GM18499 (cell line): Measurements from ENCODE around the gene SMCR8.
A peak's percentile ranks its signal among the peaks of the same experiment; 100 is the strongest.
"Not testable (repeated sequence)": the region's sequence is repeated elsewhere in the genome, so short reads cannot be mapped to it uniquely, and the experiment has no call there.

Experiments used
- ATAC-seq: cut with Tn5 transposase; IDR thresholded peaks from one replicate; pipeline ENCODE4 v1.9.1; 2021; ENCODE audit warnings: moderate number of reproducible peaks; ENCODE audit not compliant: insufficient read depth, unreplicated experiment

SMCR8 gene

DNA sequence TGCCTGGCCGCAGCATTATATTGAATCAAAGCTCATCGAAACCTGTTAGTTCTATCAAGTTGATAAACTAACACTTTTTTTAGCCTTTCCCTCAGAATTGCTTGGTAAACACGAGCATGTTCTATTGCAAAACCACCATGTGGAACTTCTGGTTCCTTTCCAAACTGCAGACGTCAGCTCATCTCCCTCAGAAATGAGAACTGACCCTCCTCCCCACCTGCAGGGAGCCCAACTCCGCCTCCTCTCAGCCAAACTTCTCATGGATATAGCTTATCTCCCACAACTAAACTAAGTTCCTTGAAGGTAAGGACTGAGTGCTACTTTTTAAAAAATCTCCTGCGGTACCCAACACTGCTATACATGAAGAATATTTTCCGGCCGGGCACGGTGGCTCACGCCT lies 41.5 kb downstream of the SMCR8 start:
- ATAC-seq, result no peak

GRCh38 chr17:18360518-18360917 lies 45.4 kb downstream of the SMCR8 start:
- no peak for ATAC-seq

- ATAC-seq, result no peak
Measured at GRCh38 chr17:18361837-18362697, 47.0 kb downstream of the SMCR8 start.

DNA sequence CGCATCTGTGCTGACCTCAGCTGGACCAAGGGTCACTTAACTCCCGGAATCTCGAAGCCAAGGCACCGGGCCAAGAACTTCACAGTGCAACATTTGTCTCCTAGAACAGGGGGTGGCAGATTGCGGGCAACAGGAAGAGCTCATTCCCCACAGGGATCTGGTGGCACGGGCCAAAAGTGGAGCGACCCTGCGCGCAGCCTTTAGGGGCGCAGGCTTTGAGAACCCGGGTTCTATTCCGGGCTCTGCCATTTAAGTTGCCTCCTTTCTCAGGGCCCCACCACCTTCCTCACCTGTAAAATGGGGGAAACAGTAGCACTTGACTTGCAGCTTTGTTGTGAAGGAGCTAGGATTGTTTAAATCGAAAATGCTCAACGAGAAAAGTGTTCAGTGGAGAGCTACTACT lies 47.6 kb downstream of the SMCR8 start:
- ATAC-seq, result no peak

DNA sequence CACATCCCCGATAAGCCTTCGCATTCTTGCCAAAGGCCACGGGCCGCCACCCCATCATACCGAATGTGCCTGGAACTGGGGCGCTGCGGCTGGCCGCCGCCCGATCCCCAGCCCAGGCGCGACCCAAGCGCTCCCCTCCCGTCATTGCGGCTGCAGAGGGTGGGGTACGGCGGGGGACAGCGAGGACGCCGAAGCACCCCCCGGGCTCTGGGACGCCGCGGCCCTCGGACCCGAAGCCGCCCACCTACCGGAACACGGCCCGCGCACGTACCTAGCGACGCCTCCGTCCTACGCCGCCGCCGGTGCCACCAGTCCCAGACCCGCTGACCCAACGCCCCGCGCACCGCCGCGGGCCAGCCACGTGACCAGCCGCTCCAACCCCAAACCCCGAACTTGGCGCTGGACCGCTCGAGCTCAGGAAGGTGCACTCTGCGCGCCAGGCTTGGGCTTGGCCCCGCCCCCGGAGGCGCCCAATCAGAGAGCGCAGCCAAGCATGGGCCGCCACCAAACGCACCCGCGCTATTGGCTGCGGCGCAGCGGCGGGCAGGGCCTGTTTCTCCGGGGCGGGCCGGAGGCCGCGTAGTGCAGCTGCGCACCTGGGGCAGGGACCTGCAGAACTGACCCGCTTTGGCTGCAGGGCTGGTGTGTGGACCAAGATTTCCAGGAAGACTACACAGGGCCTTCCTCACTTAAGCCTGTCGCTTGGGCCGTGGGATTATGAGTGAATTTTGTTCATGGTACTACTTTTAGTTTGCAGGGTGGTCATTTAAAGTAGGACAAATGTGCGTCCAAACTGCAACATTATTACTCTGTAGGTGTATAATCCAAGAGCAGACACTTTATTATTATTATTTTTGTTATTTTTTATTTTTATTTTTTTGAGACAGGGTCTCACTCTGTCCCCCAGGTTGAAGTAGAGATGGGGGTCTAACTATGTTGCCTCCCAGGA lies 48.3 kb downstream of the SMCR8 start, which contains the start of gene SHMT1:
Gene SHMT1, minus strand, starts transcription at position 450 of the 949 bp plus-strand sequence. CDS start 7,569 bp downstream, outside the sequence.
- peak; percentile 85 for ATAC-seq

DNA sequence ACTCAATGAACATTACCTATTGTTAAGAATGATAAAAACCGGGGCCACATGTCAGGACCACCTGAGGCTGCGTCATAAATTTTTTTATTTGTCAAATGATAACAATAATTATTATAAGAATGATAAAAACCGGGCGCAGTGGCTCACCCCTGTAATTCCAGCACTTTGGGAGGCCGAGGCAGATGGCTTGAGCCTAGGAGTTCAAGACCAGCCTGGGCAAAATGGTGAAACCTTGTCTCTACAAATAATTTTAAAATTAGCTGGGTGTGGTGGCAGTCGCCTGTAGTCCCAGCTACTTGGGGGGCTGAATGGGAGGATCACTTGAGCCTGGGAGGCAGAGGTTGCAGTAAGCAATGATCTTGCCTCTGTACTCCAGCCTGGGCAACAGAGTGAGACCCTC lies 49.1 kb downstream of the SMCR8 start:
- ATAC-seq, result no peak

- ATAC-seq, result no peak
Measured at GRCh38 chr17:18368946-18369345, 53.9 kb downstream of the SMCR8 start.

DNA sequence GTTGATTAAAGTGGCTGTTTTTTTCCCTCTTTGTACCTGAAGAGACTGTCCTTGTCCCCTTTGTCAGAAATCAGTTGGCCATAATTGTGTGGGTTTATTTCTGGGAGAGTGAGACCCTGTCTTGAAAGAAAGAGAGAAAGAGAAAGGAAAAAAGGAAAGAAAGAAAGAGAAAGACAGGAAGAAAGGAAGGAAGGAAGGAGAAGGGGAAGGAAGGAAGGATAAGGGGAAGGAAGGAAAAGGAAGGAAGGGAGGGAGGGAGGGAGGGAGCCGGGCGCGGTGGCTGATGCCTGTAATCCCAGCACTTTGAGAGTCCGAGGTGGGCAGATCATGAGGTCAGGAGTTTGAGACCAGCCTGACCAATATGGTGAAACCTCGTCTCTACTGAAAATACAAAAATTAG lies 55.7 kb downstream of the SMCR8 start:
- ATAC-seq, result no peak

DNA sequence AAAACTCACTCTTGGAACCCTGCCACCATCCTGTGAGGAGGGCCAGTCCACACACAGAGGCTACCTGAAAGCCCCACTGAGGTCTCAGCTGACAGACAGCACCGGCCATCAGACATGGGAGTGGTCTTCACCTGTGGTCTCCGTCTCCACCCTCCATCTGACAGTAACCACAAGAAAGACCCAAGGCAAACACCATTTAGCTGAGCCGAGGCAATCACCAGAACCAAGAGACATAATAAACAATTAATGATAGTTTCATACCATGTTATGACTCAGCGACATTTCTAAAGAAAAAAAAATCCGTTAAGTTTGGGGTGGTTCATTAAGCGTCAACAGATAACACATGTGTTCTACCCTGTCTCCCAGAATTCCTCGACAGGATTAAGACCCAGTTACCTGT lies 56.4 kb downstream of the SMCR8 start:
- no peak for ATAC-seq

- not testable (repeated sequence) for ATAC-seq
Measured at GRCh38 chr17:18373181-18373580, 58.1 kb downstream of the SMCR8 start.

DNA sequence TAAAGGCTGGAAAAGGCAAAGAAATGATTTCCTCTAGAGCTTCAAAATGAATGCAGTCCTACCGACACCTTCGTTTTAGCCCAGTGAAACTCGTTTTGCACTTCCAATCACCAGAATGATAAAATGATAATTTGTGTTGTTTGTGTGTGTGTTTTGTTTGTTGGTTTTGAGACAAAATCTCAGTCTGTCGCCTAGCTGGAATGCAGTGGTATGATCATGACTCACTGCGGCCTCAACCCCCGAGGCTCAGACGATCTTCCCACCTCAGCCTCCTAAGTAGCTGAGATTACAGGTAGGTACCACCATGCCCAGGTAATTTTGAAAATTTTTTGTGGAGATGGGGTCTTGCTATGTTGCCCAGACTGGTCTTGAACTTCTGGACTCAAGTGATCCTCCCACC lies 59.1 kb downstream of the SMCR8 start:
- no peak for ATAC-seq
